Left ventricle myocardium inferior (tissue), 1 donor: ENCODE results near the gene RUNX2. TPM values are rescaled to one million over a fixed set of nuclear protein-coding genes. Genes with fewer than 3 reads are reported as not detected.

Source experiments
- DNase-seq: peaks from one replicate; pipeline ENCODE4 v3.0.0-alpha.2; 2020
- H3K27ac ChIP-seq: fragments of 200-600 bp; replicated peaks from 2 replicates; pipeline ENCODE4 v1.8.0; 2021
- H3K27me3 ChIP-seq: fragments of 200-600 bp; 2 replicates; pipeline ENCODE4 v1.8.0; 2021; ENCODE audit warnings: low read depth
- H3K36me3 ChIP-seq: fragments of 200-600 bp; 2 replicates; pipeline ENCODE4 v1.8.0; 2021
- H3K4me1 ChIP-seq: fragments of 200-600 bp; 2 replicates; pipeline ENCODE4 v1.8.0; 2021
- H3K4me3 ChIP-seq: fragments of 200-600 bp; 2 replicates; pipeline ENCODE4 v1.8.0; 2021; ENCODE audit warnings: mild to moderate bottlenecking, moderate library complexity
- H3K9me3 ChIP-seq: fragments of 200-600 bp; replicated peaks from 2 replicates; pipeline ENCODE4 v1.8.0; 2021
- intact Hi-C: fragments of 100-400 bp; cut with micrococcal nuclease; formaldehyde crosslinking; loops from one replicate; pipeline ENCODE4 v1.11.0; 2022
- total RNA-seq: library from RNA; stranded (reverse); fragmentation: NEBNext Ultra II Directional; extraction: Animal tissue kit (Norgen Biotek cat#: 25700); gene quantifications from one replicate; pipeline ENCODE4 v1.2.1, GENCODE V29; 2021
- TF ChIP-seq, protein P1 (sequence below): fragments of 200-600 bp; IDR thresholded peaks from 2 replicates; pipeline ENCODE4 v1.8.0; 2021; ENCODE audit warnings: antibody characterized with exemption, mild to moderate bottlenecking, borderline replicate concordance
- donor health status: DM: no; HTN: yes; CAD: no; lungs with severe emphysema.

RUNX2 gene
- total RNA-seq, 1 donor from 2014 or later = 0.38 TPM

DNA sequence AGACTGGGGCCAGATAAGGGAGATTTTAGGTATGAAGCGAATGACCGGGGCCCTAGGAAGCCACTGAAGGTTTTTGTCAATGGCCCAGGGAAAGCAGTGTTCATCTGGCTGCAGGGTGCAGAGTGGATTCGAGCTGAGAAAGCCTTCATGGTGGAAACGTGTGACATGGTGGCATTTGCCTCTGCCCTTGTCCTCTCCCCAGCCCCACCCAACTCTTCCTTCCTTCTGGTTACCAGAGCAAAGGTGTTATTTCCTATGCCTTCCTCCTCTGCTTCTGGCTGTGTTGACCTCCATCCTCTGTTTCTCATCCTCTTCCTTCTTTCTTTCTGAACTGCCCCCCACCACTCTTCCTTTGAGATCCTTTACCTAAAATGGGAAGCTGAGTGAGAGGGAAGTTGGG lies 244.7 kb downstream of the RUNX2 start:
- TF ChIP-seq, protein P1, sequence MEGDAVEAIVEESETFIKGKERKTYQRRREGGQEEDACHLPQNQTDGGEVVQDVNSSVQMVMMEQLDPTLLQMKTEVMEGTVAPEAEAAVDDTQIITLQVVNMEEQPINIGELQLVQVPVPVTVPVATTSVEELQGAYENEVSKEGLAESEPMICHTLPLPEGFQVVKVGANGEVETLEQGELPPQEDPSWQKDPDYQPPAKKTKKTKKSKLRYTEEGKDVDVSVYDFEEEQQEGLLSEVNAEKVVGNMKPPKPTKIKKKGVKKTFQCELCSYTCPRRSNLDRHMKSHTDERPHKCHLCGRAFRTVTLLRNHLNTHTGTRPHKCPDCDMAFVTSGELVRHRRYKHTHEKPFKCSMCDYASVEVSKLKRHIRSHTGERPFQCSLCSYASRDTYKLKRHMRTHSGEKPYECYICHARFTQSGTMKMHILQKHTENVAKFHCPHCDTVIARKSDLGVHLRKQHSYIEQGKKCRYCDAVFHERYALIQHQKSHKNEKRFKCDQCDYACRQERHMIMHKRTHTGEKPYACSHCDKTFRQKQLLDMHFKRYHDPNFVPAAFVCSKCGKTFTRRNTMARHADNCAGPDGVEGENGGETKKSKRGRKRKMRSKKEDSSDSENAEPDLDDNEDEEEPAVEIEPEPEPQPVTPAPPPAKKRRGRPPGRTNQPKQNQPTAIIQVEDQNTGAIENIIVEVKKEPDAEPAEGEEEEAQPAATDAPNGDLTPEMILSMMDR = no peak
- DNase-seq = no peak
- Histone ChIP-seq H3K36me3 (no peaks in the 10 kb centered on the region), H3K27me3 (no peaks in the 10 kb centered on the region), H3K4me1 (peaks cover 24% of the 10 kb centered on the region), H3K27ac (no peak overlapping the region), H3K4me3 (no peak overlapping the region), H3K9me3 (no peaks in the 10 kb centered on the region)
- intact Hi-C loops = no loop called here

DNA sequence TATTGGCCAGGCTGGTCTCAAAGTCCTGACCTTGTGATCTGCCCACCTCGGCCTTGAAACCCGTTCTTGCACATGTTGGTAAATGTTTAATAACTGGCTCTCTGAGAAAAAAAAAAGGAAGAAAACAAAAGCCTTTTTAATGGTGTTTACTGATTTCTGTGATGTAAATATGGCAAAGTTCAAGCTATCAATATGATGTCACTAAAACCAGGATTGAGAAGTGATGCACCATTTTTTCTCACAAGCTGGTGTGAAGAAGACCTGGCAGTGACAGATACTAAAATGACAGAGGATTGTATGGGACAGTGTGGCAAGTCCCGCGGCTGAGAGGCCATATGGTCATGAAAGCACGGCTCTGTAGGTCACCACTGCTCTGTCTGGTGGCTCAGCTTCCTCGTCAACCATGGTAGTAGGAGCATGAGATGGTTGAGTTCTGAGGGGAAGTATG lies 245.9 kb downstream of the RUNX2 start:
- TF ChIP-seq, protein P1 = no peak
- intact Hi-C loops = no loop called here
- Histone ChIP-seq H3K4me3 (no peak overlapping the region), H3K27me3 (no peaks in the 10 kb centered on the region), H3K27ac (no peak overlapping the region), H3K9me3 (no peaks in the 10 kb centered on the region), H3K36me3 (no peaks in the 10 kb centered on the region), H3K4me1 (peaks cover 22% of the 10 kb centered on the region)
- DNase-seq = no peak

DNA sequence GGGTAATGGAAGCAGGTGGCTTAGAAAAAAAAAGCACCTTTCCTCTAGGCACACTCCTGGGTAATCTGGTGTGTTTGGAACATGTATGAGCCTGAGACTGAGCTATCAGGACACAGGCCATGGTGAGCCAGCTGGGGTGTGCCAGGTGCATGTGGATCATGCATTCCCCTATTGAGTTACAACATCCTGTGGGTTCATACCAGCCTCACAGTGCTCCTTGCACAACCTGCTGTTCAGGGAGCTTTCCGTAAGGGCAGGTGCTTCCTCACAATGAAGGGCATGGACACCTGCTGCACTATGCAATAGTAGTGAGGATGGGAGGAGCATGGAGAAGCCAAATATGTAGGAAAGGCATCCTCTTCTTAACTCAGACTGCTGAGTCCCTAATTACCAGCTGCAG lies 246.8 kb downstream of the RUNX2 start:
- DNase-seq = no peak
- H3K4me3 ChIP-seq = no peak overlapping the region
- no peaks in the 10 kb centered on the region for H3K9me3 ChIP-seq
- TF ChIP-seq, protein P1 = no peak
- H3K27ac ChIP-seq = no peak overlapping the region
- intact Hi-C loops = no loop called here
- no peaks in the 10 kb centered on the region for H3K36me3 ChIP-seq
- H3K27me3 ChIP-seq = no peaks in the 10 kb centered on the region
- H3K4me1 ChIP-seq = peaks cover 16% of the 10 kb centered on the region

DNA sequence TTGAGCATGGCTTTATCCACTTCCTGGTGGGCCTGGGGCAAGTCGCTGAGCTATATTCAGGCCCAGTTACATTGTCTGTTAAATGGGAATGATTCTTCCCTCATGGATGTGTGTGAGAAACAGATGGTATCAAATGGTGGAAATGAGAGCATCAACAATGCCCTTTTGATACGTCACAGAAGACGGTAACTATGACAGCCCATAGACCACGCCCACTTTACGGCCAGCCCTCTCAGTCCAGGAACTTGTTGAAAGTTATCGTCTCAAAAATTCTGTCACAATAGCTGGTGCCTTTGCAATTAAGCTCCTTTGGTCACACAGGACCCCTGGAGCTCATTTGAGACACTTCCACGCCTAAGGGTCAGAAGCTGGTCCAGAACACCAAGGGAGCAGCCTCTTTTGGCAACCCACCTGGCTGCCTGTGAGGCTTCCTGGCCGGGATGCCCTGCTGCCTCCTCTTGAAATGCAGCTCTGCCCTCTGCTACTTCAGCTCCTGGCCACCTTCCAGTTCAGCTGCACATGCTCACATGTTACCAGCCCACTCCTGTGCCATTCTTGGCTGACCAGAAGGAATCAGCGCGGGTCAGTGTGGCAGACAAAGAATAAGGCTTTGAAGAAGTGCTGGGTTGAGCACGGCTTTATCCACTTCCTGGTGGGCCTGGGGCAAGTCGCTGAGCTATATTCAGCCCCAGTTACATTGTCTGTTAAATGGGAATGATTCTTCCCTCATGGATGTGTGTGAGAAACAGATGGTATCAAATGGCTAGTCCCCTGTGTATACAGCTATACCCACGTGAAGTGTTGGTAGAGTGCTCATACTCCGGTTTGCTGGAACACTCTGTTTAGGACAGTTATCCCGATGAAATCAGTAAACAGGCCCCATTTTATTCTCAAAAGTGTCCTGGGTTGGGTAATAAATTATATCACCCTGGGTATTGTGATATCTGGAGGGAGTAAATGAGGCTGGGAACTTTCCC lies 248.8 kb downstream of the RUNX2 start:
- peaks cover 14% of the 10 kb centered on the region for H3K9me3 ChIP-seq
- peak overlapping the region; percentile 23 for H3K27ac ChIP-seq
- intact Hi-C loops = no loop called here
- no peaks in the 10 kb centered on the region for H3K36me3 ChIP-seq
- TF ChIP-seq, protein P1 = no peak
- no peak overlapping the region for H3K4me3 ChIP-seq
- no peaks in the 10 kb centered on the region for H3K27me3 ChIP-seq
- H3K4me1 ChIP-seq = peaks cover 16% of the 10 kb centered on the region
- peak; percentile 72 for DNase-seq

DNA sequence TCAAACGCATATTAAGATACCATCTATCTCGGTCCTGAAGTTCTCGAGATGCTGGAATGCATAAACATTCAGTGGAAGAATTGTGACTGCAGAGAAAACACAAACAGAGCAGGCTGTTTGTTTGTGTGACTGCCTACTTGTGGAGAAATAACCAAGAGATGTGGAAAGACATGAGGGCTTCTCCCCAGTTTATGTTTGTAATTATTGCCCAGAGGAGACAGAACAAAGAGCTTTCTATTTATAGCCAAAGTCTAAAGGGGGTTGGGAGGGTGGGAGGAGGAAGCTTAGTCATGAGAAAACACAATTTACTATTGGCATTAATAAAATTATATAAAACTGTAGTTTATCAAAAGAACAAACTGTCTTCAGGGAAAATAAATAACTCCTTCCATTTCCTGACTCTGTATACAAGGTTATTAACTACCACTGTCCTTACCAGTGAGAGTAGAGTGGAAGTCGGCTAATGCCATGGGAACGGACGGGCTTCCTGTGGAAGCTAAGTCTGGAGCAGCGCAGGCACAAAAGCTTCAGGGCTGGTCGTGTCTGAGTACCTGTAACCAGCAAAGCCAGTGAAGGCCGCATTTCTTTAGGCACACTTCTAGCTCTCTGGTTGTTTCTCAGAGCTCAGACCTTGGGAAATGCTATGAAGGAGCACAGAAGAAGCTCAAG lies 249.8 kb downstream of the RUNX2 start:
- TF ChIP-seq, protein P1 = no peak
- H3K4me3 ChIP-seq = no peak overlapping the region

More for the DNA sequence above, 249.8 kb downstream of the RUNX2 start:
- intact Hi-C loops = no loop called here
- peaks cover 16% of the 10 kb centered on the region for H3K4me1 ChIP-seq
- no peak for DNase-seq
- H3K9me3 ChIP-seq = peaks cover 25% of the 10 kb centered on the region
- peak overlapping the region; percentile 12 for H3K27ac ChIP-seq
- no peaks in the 10 kb centered on the region for H3K36me3 ChIP-seq
- no peaks in the 10 kb centered on the region for H3K27me3 ChIP-seq
